Neural progenitor cell (in vitro differentiated cells): ENCODE measurements around the gene NF1. TPM values are rescaled to one million over a fixed set of nuclear protein-coding genes. Genes with fewer than 3 reads are reported as not detected.

ENCODE experiments used
- DNase-seq: peaks from one replicate; pipeline ENCODE4 v3.0.0-alpha.2; 2016; ENCODE audit warnings: low spot score
- H2AFZ ChIP-seq: fragments of 200-600 bp; sonication (generic); replicated peaks from 2 replicates; pipeline ENCODE4 v1.6.1; 2016; ENCODE audit warnings: antibody characterized with exemption
- H3F3A ChIP-seq: fragments of 200-600 bp; sonication (generic); 2 replicates; pipeline ENCODE4 v1.6.1; 2016; ENCODE audit warnings: antibody characterized with exemption, low read depth
- H3K27ac ChIP-seq: fragments of 200-600 bp; sonication (generic); 2 replicates; pipeline ENCODE4 v1.5.1; 2016; ENCODE audit warnings: mild to moderate bottlenecking
- H3K27me3 ChIP-seq: fragments of 200-600 bp; sonication (generic); 2 replicates; pipeline ENCODE4 v1.6.1; 2016; ENCODE audit warnings: mild to moderate bottlenecking, moderate library complexity
- H3K36me3 ChIP-seq: fragments of 200-600 bp; sonication (generic); 2 replicates; pipeline ENCODE4 v1.5.1; 2016
- H3K4me1 ChIP-seq: fragments of 200-600 bp; sonication (generic); 2 replicates; pipeline ENCODE4 v1.6.1; 2016; ENCODE audit warnings: mixed run types
- H3K4me2 ChIP-seq: fragments of 200-600 bp; sonication (generic); 2 replicates; pipeline ENCODE4 v1.6.1; 2016
- H3K4me3 ChIP-seq: fragments of 200-600 bp; sonication (generic); 2 replicates; pipeline ENCODE4 v1.5.1; 2016
- H3K79me2 ChIP-seq: fragments of 200-600 bp; sonication (generic); 2 replicates; pipeline ENCODE4 v1.6.1; 2016; ENCODE audit warnings: low read depth
- H3K9ac ChIP-seq: fragments of 200-600 bp; sonication (generic); 2 replicates; pipeline ENCODE4 v1.6.1; 2016
- H3K9me3 ChIP-seq: fragments of 200-600 bp; sonication (generic); 2 replicates; pipeline ENCODE4 v1.5.1; 2016; ENCODE audit warnings: low read depth
- H4K20me1 ChIP-seq: fragments of 200-600 bp; sonication (generic); 2 replicates; pipeline ENCODE4 v1.6.1; 2016; ENCODE audit warnings: low read depth
- H3K27ac Mint-ChIP-seq: 3 replicates; pipeline ENCODE4 v1.8.0; 2021; ENCODE audit warnings: mixed read lengths
- H3K27me3 Mint-ChIP-seq: 2 replicates; pipeline ENCODE4 v1.8.0; 2022; ENCODE audit warnings: low read depth, mild to moderate bottlenecking, inconsistent platforms, moderate library complexity, mixed read lengths; ENCODE audit not compliant: insufficient read depth
- H3K36me3 Mint-ChIP-seq: 3 replicates; pipeline ENCODE4 v1.8.0; 2021; ENCODE audit warnings: mixed read lengths
- H3K4me1 Mint-ChIP-seq: 3 replicates; pipeline ENCODE4 v1.8.0; 2021; ENCODE audit warnings: mixed read lengths
- H3K4me3 Mint-ChIP-seq: 3 replicates; pipeline ENCODE4 v1.8.0; 2021; ENCODE audit warnings: mild to moderate bottlenecking, moderate library complexity, mixed read lengths
- H3K9me3 Mint-ChIP-seq: 3 replicates; pipeline ENCODE4 v1.8.0; 2020; ENCODE audit warnings: mixed read lengths
- EZH2 ChIP-seq: fragments of 200-600 bp; sonication (generic); IDR thresholded peaks from 2 replicates; pipeline ENCODE4 v1.6.1; 2017; ENCODE audit warnings: antibody characterized with exemption, mild to moderate bottlenecking, moderate library complexity
- EZH2phosphoT487 ChIP-seq: fragments of 200-600 bp; sonication (generic); IDR thresholded peaks from 2 replicates; pipeline ENCODE4 v1.6.1; 2017; ENCODE audit warnings: antibody characterized with exemption
- total RNA-seq: library from RNA; depleted of rRNA; stranded (reverse); fragments of >200 nt; gene quantifications from 2 replicates; pipeline ENCODE4 v1.2.3, GENCODE V29; 2015; ENCODE audit warnings: low replicate concordance
- TF ChIP-seq, protein P1 (sequence below): fragments of 200-600 bp; sonication (generic); IDR thresholded peaks from 2 replicates; pipeline ENCODE4 v1.5.1; 2017; ENCODE audit warnings: antibody characterized with exemption, mild to moderate bottlenecking

NF1 gene
- total RNA-seq, 1 donor from 2014 or later: 54.8 TPM

DNA sequence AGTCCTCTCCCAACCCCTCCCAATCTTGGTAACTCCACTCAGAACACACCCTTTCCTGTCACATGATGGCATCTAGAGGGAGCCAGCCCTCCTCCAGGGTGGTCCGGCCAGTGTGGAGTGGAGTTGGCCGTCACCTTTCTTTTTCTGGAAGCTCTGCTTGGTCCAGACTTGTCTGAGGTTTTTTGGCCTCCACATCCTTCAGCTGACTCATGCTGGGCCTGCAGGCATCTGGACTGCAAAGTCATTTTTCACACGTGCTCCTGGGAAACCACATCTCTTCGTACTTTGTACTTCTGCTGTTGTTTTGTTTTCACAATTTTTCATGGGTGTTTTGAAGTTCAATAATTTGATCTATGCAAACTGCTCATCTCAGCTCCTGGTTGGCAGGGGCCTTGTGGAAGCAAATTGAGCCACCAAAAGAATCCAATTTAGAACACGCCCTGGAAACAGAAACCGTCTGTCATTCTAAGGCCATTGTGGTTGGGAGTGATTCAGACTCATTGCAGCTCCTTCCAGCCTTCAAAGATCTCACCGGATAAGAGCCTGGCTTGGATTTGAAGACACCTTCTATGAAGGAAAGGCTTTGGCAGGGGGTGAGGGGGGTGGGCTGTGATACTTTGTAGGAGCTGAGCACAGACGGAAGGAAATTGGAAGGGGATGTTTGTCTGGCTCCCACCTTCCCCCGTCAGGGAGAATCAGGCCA, 42.4 kb upstream of the NF1 start:
- Histone ChIP-seq H3K4me1 (no peaks in the 10 kb centered on the region), H3K9me3 (no peaks in the 10 kb centered on the region), H3K36me3 (no peaks in the 10 kb centered on the region), H3K27ac (no peak overlapping the region), H3K4me3 (no peak overlapping the region), H3F3A (no peaks in the 10 kb centered on the region), H3K27me3 (no peaks in the 10 kb centered on the region), H3K79me2 (no peaks in the 10 kb centered on the region), H3K4me2 (no peak overlapping the region), H2AFZ (no peak overlapping the region), H3K9ac (no peak overlapping the region), H4K20me1 (no peaks in the 10 kb centered on the region)
- no peak for DNase-seq
- Mint-ChIP-seq H3K9me3 (peaks cover 18% of the 10 kb centered on the region), H3K36me3 (no peaks in the 10 kb centered on the region), H3K27me3 (peaks cover 7% of the 10 kb centered on the region), H3K4me3 (no peak overlapping the region), H3K4me1 (peaks cover 2% of the 10 kb centered on the region), H3K27ac (no peak overlapping the region)
- TF ChIP-seq, protein P1, sequence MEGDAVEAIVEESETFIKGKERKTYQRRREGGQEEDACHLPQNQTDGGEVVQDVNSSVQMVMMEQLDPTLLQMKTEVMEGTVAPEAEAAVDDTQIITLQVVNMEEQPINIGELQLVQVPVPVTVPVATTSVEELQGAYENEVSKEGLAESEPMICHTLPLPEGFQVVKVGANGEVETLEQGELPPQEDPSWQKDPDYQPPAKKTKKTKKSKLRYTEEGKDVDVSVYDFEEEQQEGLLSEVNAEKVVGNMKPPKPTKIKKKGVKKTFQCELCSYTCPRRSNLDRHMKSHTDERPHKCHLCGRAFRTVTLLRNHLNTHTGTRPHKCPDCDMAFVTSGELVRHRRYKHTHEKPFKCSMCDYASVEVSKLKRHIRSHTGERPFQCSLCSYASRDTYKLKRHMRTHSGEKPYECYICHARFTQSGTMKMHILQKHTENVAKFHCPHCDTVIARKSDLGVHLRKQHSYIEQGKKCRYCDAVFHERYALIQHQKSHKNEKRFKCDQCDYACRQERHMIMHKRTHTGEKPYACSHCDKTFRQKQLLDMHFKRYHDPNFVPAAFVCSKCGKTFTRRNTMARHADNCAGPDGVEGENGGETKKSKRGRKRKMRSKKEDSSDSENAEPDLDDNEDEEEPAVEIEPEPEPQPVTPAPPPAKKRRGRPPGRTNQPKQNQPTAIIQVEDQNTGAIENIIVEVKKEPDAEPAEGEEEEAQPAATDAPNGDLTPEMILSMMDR: no peak
- no peak for TF ChIP-seq EZH2
- TF ChIP-seq EZH2phosphoT487: no peak

DNA sequence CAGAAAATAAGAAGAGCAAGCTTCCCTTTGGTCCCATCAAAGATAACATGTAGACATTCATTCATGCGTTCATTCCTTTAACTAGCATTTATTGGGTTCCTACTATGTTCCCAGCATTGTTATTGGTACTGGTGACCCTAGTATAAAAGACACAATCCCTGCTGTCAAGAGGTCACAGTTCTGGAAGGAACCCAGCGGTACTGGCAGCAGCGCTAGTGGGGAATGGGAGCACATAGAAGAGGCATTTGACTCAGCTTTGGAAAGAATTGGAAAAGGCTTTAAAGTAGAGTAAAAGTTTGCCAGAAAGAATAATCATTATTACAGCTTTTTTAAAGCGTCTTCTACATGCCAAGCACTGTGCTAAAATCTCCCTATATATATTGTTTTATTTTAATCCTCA, 41.7 kb upstream of the NF1 start:
- no peak overlapping the region for H3K4me2 ChIP-seq
- no peak overlapping the region for H3K27ac ChIP-seq
- no peak for DNase-seq
- no peak for TF ChIP-seq EZH2
- TF ChIP-seq, protein P1: no peak
- TF ChIP-seq EZH2phosphoT487: no peak
- no peaks in the 10 kb centered on the region for H3K79me2 ChIP-seq
- no peak overlapping the region for H3K27ac Mint-ChIP-seq
- peaks cover 2% of the 10 kb centered on the region for H3K4me1 Mint-ChIP-seq
- H3K36me3 Mint-ChIP-seq: no peaks in the 10 kb centered on the region
- H2AFZ ChIP-seq: no peak overlapping the region
- no peaks in the 10 kb centered on the region for H3K36me3 ChIP-seq
- peaks cover 5% of the 10 kb centered on the region for H3K27me3 Mint-ChIP-seq
- no peak overlapping the region for H3K4me3 Mint-ChIP-seq
- H3K4me3 ChIP-seq: no peak overlapping the region
- H3K4me1 ChIP-seq: no peaks in the 10 kb centered on the region
- H3K9me3 ChIP-seq: no peaks in the 10 kb centered on the region
- H4K20me1 ChIP-seq: no peaks in the 10 kb centered on the region
- no peaks in the 10 kb centered on the region for H3K27me3 ChIP-seq
- H3F3A ChIP-seq: no peaks in the 10 kb centered on the region
- H3K9ac ChIP-seq: no peak overlapping the region
- H3K9me3 Mint-ChIP-seq: peaks cover 18% of the 10 kb centered on the region

DNA sequence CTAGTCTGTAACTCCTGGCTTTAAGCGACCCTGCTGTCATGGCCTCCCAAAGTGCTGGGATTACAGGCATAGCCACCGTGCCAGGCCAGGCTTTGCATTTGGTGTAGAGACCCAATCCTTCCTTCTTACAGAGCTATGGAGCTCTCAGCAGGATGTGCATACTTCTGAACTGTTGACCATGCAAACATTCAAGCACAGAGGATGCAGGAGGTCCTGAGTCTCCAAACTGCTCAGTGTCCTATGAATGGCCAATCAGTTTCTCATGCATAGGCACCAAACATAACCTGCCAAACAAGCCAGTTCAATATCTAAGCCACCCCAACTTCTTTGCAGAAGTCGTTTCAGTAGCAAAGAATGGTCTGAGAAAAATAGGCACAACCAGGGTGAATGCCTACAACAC, 40.0 kb upstream of the NF1 start:
- Histone ChIP-seq H3K9ac (no peak overlapping the region), H3K79me2 (no peaks in the 10 kb centered on the region), H3K27ac (no peak overlapping the region), H3F3A (no peaks in the 10 kb centered on the region), H3K9me3 (no peaks in the 10 kb centered on the region), H3K4me2 (no peak overlapping the region), H2AFZ (no peak overlapping the region), H3K36me3 (no peaks in the 10 kb centered on the region), H3K4me3 (no peak overlapping the region), H3K4me1 (no peaks in the 10 kb centered on the region), H4K20me1 (no peaks in the 10 kb centered on the region), H3K27me3 (no peaks in the 10 kb centered on the region)
- TF ChIP-seq EZH2 (no peak), EZH2phosphoT487 (no peak)
- TF ChIP-seq, protein P1: no peak
- DNase-seq: no peak
- no peaks in the 10 kb centered on the region for H3K36me3 Mint-ChIP-seq
- H3K27me3 Mint-ChIP-seq: peaks cover 5% of the 10 kb centered on the region
- no peak overlapping the region for H3K4me3 Mint-ChIP-seq
- peaks cover 2% of the 10 kb centered on the region for H3K4me1 Mint-ChIP-seq
- peaks cover 12% of the 10 kb centered on the region for H3K9me3 Mint-ChIP-seq
- no peak overlapping the region for H3K27ac Mint-ChIP-seq
